PC-3 (cell line): Measurements from ENCODE around the gene FBXO15. TPM values are rescaled to one million over a fixed set of nuclear protein-coding genes. Genes with fewer than 3 reads are reported as not detected.
A peak's percentile ranks its signal among the peaks of the same experiment; 100 is the strongest.

Source experiments
- ATAC-seq: fragments of 200-7000 bp; cut with Tn5 transposase; 2 replicates; pipeline ENCODE4 v1.9.1; 2020; ENCODE audit warnings: mild to moderate bottlenecking, moderate library complexity
- BruUV-seq: library from RNA; stranded (reverse); fragments of 400-500 nt; replicated peaks from 2 replicates; lab custom pipeline; 2021; lab: Mats Ljungman, UMichigan
- CTCF ChIA-PET: fragments of 300-600 bp; sonication (Branson Sonifier 250); formaldehyde crosslinking; loops from one replicate; lab custom pipeline; 2022; ENCODE audit warnings: antibody characterized with exemption; lab: Charles Lee
- POLR2A ChIA-PET: fragments of 300-600 bp; sonication (Branson Sonifier 250); formaldehyde crosslinking; loops from one replicate; lab custom pipeline; 2022; ENCODE audit warnings: antibody characterized with exemption; ENCODE audit not compliant: unreplicated experiment; lab: Charles Lee
- DNase-seq: peaks from one replicate; pipeline ENCODE4 v3.0.0-alpha.2; 2015
- H2AFZ ChIP-seq: fragments of 300-600 bp; sonication (generic); 2 replicates; pipeline ENCODE4 v1.6.0; 2016; ENCODE audit warnings: antibody characterized with exemption, low read length
- H3F3A ChIP-seq: fragments of 300-600 bp; sonication (generic); one replicate; pipeline ENCODE4 v1.6.0; 2017; ENCODE audit warnings: antibody characterized with exemption, low read length, control low read depth, mild to moderate bottlenecking; ENCODE audit not compliant: unreplicated experiment
- H3K27ac ChIP-seq: fragments of 300-600 bp; sonication (generic); 2 replicates; pipeline ENCODE4 v1.5.1; 2016; ENCODE audit warnings: mild to moderate bottlenecking, low read length
- H3K27me3 ChIP-seq: fragments of 300-600 bp; sonication (generic); 2 replicates; pipeline ENCODE4 v1.6.1; 2016; ENCODE audit warnings: low read length, mixed read lengths
- H3K36me3 ChIP-seq: fragments of 300-600 bp; sonication (generic); 2 replicates; pipeline ENCODE4 v1.6.1; 2016; ENCODE audit warnings: low read depth, mixed run types, low read length, mixed read lengths
- H3K4me1 ChIP-seq: fragments of 300-600 bp; sonication (generic); 2 replicates; pipeline ENCODE4 v1.5.1; 2016; ENCODE audit warnings: low read length; ENCODE audit not compliant: insufficient read depth
- H3K4me2 ChIP-seq: fragments of 300-600 bp; sonication (generic); 2 replicates; pipeline ENCODE4 v1.6.0; 2016; ENCODE audit warnings: low read length
- H3K4me3 ChIP-seq: fragments of 300-600 bp; sonication (generic); 2 replicates; pipeline ENCODE4 v1.5.1; 2016; ENCODE audit warnings: mild to moderate bottlenecking, low read length, mixed read lengths
- H3K79me2 ChIP-seq: fragments of 300-600 bp; sonication (generic); 2 replicates; pipeline ENCODE4 v1.6.1; 2017; ENCODE audit warnings: low read length, mixed read lengths
- H3K9ac ChIP-seq: fragments of 300-600 bp; sonication (generic); 2 replicates; pipeline ENCODE4 v1.6.0; 2016; ENCODE audit warnings: mild to moderate bottlenecking, low read length
- H3K9me2 ChIP-seq: fragments of 300-600 bp; sonication (generic); replicated peaks from 2 replicates; pipeline ENCODE4 v1.6.1; 2016; ENCODE audit warnings: mixed run types, low read length, mixed read lengths
- H3K9me3 ChIP-seq: fragments of 300-600 bp; sonication (generic); 2 replicates; pipeline ENCODE4 v1.6.1; 2016; ENCODE audit warnings: low read length, mixed read lengths
- H4K20me1 ChIP-seq: fragments of 300-600 bp; sonication (generic); 2 replicates; pipeline ENCODE4 v1.6.1; 2016; ENCODE audit warnings: low read length, mixed read lengths
- EZH2 ChIP-seq: fragments of 300-600 bp; sonication (generic); IDR thresholded peaks from one replicate; pipeline ENCODE4 v1.6.1; 2017; ENCODE audit warnings: antibody characterized with exemption, mild to moderate bottlenecking, low read length; ENCODE audit not compliant: unreplicated experiment
- EZH2phosphoT487 ChIP-seq: fragments of 300-600 bp; sonication (generic); IDR thresholded peaks from 2 replicates; pipeline ENCODE4 v1.6.1; 2018; ENCODE audit warnings: mild to moderate bottlenecking, antibody characterized with exemption, low read length, borderline replicate concordance
- intact Hi-C: fragments of 100-400 bp; cut with micrococcal nuclease; formaldehyde crosslinking; loops from 2 replicates; pipeline ENCODE4 v1.9.0; 2023
- total RNA-seq: library from RNA; depleted of rRNA; stranded (reverse); fragments of >200 nt; gene quantifications from 2 replicates; pipeline ENCODE4 v1.2.3, GENCODE V29; 2014
- TF ChIP-seq, protein P1 (sequence below): fragments of 300-600 bp; sonication (generic); conservative IDR thresholded peaks from 2 replicates; pipeline ENCODE4 v1.5.1; 2017; ENCODE audit warnings: antibody characterized with exemption, low read depth, mild to moderate bottlenecking, low read length

The FBXO15 gene
- total RNA-seq, 1 experiment from 2014 or later: 0.87 TPM

DNA sequence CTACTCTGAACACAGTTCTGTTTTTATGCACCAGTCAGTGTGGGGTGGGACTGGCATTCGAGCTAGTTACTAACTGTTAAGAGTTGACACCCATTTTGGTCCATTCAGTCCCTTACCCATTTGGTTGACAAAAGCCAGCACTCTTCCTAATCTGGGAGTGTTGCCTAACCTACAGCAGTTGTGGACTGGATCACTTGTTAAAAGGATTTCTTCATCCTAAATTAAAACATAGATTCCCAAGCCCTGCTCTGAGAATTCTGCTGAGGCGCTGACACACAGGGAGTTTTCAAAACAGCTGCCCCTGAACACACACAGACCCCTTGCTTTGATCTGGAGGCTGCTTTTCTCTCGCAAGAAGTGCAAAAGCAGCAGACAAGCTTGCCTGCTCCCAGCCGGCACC is 7.1 kb upstream of the FBXO15 start:
- H3K27me3 ChIP-seq: no peaks in the 10 kb centered on the region
- no TSS peak for BruUV-seq
- intact Hi-C loops: no loop called here
- H3K4me3 ChIP-seq: no peak overlapping the region
- TF ChIP-seq EZH2 (no peak), EZH2phosphoT487 (no peak)
- TF ChIP-seq, protein P1, sequence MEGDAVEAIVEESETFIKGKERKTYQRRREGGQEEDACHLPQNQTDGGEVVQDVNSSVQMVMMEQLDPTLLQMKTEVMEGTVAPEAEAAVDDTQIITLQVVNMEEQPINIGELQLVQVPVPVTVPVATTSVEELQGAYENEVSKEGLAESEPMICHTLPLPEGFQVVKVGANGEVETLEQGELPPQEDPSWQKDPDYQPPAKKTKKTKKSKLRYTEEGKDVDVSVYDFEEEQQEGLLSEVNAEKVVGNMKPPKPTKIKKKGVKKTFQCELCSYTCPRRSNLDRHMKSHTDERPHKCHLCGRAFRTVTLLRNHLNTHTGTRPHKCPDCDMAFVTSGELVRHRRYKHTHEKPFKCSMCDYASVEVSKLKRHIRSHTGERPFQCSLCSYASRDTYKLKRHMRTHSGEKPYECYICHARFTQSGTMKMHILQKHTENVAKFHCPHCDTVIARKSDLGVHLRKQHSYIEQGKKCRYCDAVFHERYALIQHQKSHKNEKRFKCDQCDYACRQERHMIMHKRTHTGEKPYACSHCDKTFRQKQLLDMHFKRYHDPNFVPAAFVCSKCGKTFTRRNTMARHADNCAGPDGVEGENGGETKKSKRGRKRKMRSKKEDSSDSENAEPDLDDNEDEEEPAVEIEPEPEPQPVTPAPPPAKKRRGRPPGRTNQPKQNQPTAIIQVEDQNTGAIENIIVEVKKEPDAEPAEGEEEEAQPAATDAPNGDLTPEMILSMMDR: no peak
- peaks cover 5% of the 10 kb centered on the region; the same call in 1 of the 2 replicates for H4K20me1 ChIP-seq
- no peaks in the 10 kb centered on the region for H3K9me2 ChIP-seq
- peak overlapping the region; percentile 51 for H3K27ac ChIP-seq
- no peak overlapping the region for H2AFZ ChIP-seq
- ATAC-seq (no peak), DNase-seq (no peak)
- CTCF ChIA-PET: no interaction called here
- peaks cover 21% of the 10 kb centered on the region; the same call in 1 of the 2 replicates for H3K4me1 ChIP-seq
- no peaks in the 10 kb centered on the region for H3K9me3 ChIP-seq
- POLR2A ChIA-PET: no interaction called here
- H3K79me2 ChIP-seq: peaks cover 68% of the 10 kb centered on the region
- H3F3A ChIP-seq: no peaks in the 10 kb centered on the region
- peaks cover 51% of the 10 kb centered on the region for H3K36me3 ChIP-seq
- H3K9ac ChIP-seq: peak overlapping the region; percentile 28; the same call in 1 of the 2 replicates
- no peak overlapping the region for H3K4me2 ChIP-seq

DNA sequence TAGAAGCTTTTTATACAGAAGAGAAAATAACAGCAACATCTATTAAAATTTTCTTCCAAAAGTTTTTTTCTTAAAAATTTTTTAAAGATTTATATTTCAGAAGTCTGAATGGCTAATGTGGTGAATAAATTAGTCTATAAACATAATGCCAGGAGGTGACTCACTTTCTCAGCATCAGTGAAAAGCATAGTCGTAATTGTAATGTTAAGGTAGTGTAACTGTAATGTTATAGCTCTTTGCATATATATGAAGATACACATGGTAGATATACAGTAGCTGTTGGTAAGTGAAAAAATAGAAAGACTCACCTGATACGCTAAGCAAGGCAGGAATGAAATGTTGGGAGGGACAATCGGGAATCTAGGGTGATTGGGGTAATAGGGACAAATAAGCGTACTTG is 6.2 kb upstream of the FBXO15 start:
- ChIA-PET CTCF (no interaction called here), POLR2A (no interaction called here)
- Histone ChIP-seq H3K4me2 (no peak overlapping the region), H3K27ac (peak overlapping the region; percentile 36), H3F3A (no peaks in the 10 kb centered on the region), H4K20me1 (peaks cover 5% of the 10 kb centered on the region; the same call in 1 of the 2 replicates), H3K79me2 (peaks cover 78% of the 10 kb centered on the region), H3K27me3 (no peaks in the 10 kb centered on the region), H3K9me2 (no peaks in the 10 kb centered on the region), H3K9me3 (no peaks in the 10 kb centered on the region), H2AFZ (no peak overlapping the region), H3K36me3 (peaks cover 43% of the 10 kb centered on the region), H3K9ac (no peak overlapping the region), H3K4me1 (peaks cover 24% of the 10 kb centered on the region; the same call in 1 of the 2 replicates), H3K4me3 (no peak overlapping the region)
- TF ChIP-seq EZH2 (no peak), EZH2phosphoT487 (no peak)
- TF ChIP-seq, protein P1: no peak
- intact Hi-C loops: no loop called here
- no TSS peak for BruUV-seq
- DNase-seq (no peak), ATAC-seq (peak; percentile 38)

DNA sequence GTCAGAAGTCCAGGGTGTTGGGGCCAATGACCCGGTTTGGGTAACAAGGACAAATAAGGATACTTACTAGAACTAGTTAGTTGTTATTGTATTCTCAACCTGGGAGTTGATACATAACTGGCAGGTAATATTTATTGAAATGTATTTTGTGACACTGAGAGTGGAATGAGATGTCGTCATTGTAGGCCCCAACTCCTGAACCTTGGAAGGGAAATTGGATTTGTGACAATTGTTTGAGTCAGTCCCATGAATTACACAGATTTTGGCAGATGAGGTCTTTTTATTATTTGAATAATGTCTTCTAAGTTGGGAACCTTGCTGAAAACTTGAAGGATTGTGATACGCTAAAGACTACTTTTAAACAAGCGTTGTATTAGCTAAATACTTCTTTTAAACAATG is 5.7 kb upstream of the FBXO15 start:
- Histone ChIP-seq H3K27me3 (no peaks in the 10 kb centered on the region), H4K20me1 (peaks cover 5% of the 10 kb centered on the region; the same call in 1 of the 2 replicates), H3K4me2 (no peak overlapping the region), H3K36me3 (peaks cover 39% of the 10 kb centered on the region), H3K9me2 (no peaks in the 10 kb centered on the region), H2AFZ (no peak overlapping the region), H3F3A (no peaks in the 10 kb centered on the region), H3K4me1 (peaks cover 24% of the 10 kb centered on the region; the same call in 1 of the 2 replicates), H3K9ac (no peak overlapping the region), H3K79me2 (peaks cover 82% of the 10 kb centered on the region), H3K9me3 (no peaks in the 10 kb centered on the region), H3K27ac (peak overlapping the region; percentile 37), H3K4me3 (no peak overlapping the region)
- no peak for TF ChIP-seq EZH2
- no peak for TF ChIP-seq EZH2phosphoT487
- ATAC-seq (peak; percentile 56), DNase-seq (peak; percentile 31)
- CTCF ChIA-PET: no interaction called here
- POLR2A ChIA-PET: no interaction called here
- intact Hi-C loops: no loop called here
- no TSS peak for BruUV-seq
